ENCODE results near the gene CYP26B1.

CYP26B1 gene

GRCh38 chr2:72147303-72147971, at the start of gene CYP26B1:
Gene CYP26B1, minus strand, starts transcription at chr2:72147862. Its CDS starts 28 bp downstream, at chr2:72147834.
- DNase-seq (ENCODE audit: low read depth in 2 of 2): no peak

DNA sequence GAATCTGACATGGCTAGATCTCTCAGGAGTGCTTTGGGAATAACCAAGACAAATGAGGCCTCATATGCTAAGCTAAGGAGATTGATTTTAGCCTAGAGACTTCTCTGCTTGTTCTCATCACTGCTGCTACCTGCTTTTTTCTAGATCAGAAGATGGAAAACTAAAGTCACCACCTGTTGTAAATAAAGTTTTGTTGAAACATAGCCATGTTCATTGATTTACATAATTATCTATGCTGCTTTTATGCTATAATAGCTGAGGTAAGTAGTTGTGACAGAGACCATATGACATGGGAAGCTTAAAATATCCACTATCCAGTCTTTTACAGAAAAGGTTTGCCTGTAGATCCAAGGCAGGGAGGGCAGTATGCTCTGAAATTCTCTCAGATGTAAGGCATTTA, 46.1 kb upstream of the CYP26B1 start:
- DNase-seq (ENCODE audit: low read depth in 2 of 2): no peak

- DNase-seq (ENCODE audit: low read depth in 2 of 2): no peak
Measured at GRCh38 chr2:72191441-72191840, 43.8 kb upstream of the CYP26B1 start.

- no peak for DNase-seq (ENCODE audit: low read depth in 2 of 2)
Measured at GRCh38 chr2:72185206-72185605, 37.5 kb upstream of the CYP26B1 start.

DNA sequence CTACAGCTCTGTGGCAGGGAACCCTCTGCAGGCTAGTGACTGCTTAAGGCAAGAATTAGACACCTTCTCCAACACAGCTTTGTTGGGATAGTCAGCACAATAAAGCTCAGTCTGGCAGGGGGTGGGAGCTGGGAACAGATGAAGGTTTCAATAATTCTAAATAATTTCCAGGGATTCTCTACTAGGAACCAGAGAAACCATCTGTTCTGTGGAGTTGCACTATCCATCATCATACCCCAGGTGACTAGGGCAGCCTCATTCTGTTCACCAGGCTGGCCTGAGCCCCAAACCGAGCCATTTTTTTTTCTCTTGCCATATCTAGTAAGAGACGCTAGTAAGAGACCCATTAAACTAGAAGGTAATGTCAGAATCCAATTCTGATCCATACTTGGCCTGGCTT, 35.8 kb upstream of the CYP26B1 start:
- DNase-seq (ENCODE audit: low read depth in 2 of 2): no peak

DNA sequence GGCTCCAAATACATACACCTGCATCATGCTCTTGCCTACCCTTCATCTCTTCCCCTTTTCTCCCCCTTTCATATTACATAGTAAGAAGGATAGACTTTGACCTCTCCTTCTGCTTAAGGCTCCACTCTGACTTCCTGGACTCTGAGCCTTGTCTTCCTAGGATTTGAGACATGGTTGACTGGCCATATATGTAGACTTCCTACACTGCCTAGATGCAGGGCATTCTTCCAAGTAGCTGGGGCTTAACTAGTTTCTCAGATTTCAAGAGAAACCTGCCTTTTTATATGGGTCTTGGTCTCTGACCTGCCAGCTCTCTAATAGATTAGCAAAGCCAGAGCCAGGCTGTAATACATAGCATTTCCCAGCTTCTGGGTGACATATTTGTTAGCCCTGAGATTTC, 35.4 kb upstream of the CYP26B1 start:
- DNase-seq (ENCODE audit: low read depth in 2 of 2): no peak

GRCh38 chr2:72182547-72182946, 34.9 kb upstream of the CYP26B1 start:
- no peak for DNase-seq (ENCODE audit: low read depth in 2 of 2)

GRCh38 chr2:72181616-72182015, 34.0 kb upstream of the CYP26B1 start:
- DNase-seq (ENCODE audit: low read depth in 2 of 2): no peak

DNA sequence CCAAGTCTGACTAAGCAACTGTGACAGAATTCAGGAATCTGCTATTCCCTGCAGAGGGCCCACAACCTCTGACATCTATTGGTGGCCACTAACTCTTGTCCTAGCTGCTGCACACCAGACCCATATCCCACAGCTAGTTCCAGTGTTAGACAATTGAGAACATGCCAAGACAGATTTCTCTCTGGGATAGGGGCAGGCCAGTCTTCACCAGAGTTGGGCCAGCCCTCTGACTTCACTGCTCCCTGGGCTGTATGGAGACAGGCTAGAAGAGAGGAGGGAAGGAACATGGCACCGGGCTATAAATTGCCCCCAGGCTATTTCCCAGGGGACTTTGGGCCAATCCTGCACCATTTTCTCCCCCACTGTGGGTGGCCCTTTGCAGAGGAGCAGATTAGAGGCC, 32.7 kb upstream of the CYP26B1 start:
- no peak for DNase-seq (ENCODE audit: low read depth in 2 of 2)

DNA sequence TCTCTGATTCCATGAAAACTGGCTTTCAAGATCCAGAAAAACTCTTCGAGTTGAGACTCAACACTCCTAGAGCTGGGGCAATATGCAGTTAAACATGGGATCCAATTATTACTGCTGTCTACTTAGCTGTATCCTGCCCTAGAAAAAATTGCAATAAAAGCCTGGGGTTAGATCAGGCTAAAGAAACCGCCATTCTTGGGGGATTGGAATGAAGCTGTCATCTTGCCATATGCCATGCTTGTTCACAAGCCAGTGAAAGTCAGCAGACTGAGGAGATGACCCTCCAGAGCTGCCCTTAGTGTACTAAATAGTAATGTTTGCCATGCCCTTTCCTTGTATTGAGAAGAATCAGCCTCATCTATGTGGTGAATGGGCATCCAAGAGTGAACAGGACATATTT, 30.9 kb upstream of the CYP26B1 start:
- no peak for DNase-seq (ENCODE audit: low read depth in 2 of 2)

DNA sequence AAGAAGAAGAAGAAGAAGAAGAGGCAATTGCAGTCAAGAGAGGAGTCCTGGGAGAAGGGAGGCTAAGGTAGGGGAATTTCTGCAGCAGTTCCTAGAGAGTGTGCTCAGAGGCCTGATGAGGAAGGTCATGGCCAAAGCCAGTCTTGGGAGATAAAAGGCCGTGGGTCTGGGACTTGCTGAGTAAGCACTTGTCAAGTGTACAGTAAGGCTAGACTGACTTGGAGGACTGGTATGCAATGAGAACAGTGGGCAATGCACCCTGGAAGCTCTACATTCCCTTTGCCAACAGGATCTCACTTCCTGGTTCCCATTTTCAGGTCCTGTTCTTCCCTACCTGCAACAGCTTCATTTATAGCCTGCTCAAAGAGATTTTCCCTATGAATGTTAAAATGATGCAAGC, 28.6 kb upstream of the CYP26B1 start:
- no peak for DNase-seq (ENCODE audit: low read depth in 2 of 2)

DNA sequence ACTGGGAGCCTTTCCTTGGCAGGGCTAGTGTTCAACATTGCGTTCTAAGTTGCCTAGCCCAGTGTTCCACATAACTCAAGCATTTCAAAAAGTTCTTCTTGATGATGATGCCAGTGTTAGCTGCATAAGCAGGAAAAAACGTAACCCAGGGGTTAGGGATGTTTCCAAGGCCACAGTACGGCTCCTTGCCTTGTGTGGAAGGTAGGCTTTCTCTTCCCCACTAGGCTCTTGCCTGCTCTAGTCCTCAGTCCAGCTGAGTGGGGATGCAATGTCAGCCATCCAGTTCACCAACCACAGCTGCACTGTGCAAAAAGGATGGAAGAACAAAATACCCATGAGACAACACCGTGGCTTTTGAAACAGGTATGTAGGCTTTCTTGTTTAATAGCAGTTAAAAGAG, 28.0 kb upstream of the CYP26B1 start:
- no peak for DNase-seq (ENCODE audit: low read depth in 2 of 2)

- no peak for DNase-seq (ENCODE audit: low read depth in 2 of 2)
Measured at GRCh38 chr2:72173640-72174321, 26.1 kb upstream of the CYP26B1 start.

DNA sequence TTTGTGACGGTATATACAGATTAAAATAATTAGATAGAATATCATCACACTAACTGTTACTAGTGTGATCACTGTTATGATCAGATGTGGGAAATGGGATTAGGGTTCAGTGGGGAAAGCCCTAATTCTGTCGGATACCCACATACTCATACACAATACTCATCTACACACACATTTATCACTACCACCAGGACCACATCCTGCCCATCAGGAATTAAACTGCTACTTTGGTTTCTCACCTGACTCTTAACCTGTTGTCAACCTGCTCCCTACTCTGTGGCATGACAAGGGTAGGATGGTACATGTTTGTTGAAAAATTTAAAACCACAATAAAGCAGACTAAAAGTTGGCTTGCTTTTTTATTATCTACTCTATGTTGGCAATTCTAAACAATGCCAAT, 24.8 kb upstream of the CYP26B1 start:
- DNase-seq (ENCODE audit: low read depth in 2 of 2): no peak

DNA sequence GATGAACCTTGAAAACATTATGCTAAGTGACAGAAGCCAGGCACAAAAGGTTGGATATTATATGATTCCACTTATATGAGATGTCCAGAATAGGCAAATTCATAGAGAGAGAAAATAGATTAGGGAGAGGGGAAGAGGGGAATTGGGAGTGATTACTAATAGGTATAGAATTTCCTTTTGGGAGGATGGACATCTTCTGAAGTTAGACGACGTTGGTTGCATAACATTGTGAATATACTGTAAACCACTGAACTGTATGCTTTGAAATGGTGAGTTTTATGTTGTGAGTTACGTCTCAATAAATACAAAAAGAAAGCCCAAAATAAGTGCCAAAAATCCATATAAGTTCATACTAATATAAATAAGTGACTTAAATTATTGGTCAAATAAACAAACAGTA, 18.6 kb upstream of the CYP26B1 start:
- no peak for DNase-seq (ENCODE audit: low read depth in 2 of 2)

- no peak for DNase-seq (ENCODE audit: low read depth in 2 of 2)
Measured at GRCh38 chr2:72165792-72166191, 18.1 kb upstream of the CYP26B1 start.

DNA sequence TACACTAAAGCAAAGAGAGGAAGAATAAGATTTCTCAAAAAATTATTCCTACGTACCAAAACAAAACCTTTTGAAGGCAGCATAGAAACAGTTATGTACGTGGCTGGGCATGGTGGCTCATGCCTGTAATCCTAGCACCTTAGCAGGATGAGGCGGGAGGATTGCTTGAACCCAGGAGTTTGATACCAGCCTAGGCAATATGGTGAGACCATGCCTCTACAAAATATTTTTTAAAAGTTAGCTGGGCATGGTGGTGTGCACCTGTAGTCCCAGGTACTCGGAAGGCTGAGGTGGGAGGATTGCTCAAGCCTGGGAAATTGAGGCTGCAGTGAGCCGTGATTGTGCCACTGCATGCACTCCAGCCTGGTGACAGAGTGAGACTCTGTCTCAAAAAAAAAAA, 14.9 kb upstream of the CYP26B1 start:
- DNase-seq (ENCODE audit: low read depth in 2 of 2): no peak

DNA sequence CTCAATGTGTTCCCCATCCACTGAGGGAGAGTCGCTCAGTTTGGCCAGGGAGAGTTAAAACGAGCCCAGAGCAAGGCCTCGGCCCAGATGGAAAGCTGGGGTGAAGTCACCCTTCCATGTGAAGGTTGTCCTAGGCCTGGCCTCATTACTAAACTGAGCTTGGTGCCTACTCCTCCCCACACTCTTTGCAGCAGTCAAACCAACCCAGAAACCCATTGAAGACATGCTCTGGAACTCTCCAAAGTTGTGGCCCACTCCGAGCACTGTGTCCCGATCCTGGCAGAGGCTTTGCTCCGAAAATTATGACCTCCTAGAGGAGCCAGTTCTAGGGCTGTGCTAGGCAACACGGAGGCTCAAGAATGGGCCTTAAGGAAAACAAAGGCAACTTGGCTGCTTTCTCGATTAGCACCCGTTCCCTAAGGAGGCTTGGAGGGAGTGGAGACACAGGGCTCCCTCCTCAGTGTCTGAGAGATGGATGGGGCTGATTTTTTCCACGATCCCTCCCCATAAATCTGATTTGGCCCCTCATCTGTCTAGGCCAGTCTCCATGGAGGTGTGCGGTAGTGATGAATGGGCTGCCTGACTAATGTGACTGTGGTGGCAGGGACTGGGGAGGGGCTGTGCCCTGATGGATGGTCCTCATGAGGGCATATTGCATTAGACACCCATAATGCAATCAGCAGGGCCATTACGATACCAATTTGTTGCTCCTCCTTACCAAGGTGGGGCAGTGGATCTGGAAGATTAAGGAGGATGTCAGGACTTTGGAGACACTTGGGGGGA, 11.7 kb upstream of the CYP26B1 start:
- no peak for DNase-seq (ENCODE audit: low read depth in 2 of 2)

DNA sequence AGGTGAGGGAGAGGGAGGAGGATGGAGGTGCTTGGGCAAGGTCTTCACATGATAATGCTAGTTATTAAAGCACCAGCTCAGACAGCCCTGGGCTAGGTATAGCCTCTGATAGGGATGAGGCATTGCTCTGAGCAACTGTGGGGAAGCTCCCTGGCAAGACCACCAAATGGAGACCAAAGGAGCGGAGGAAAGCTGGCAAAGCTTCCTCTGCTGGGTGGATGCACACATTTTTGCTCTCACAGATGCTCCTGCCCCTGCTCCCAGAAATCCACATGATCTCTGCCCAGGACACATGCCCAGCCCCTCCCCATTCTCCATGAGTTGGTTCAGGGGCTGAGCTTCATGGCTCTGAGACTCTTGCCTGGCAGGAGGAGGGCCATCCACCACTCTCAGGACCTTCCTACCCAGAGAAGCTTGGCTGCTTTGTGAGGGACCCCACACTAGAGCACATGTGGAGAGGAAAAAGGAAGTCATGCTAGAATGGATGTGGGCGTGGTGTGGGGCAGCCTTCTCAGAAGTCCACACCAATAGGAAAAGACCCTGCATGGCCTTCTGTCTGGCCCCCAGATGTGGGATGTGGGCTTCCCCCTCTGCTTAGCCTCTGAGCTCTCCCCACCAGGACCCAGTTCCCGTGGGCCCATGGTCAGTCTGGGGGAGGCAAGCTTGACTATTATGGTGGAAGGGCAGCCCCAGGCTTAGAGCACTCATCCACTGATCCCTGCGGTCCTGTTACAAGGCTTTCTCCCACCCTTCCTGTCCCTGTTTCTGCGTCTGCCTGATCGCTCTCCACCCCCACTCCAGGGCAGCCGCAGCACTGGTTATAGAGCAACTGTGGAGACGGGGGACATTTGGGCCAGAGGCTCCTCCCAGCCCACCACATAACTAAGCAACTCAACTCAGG, 10.5 kb upstream of the CYP26B1 start:
- DNase-seq (ENCODE audit: low read depth in 2 of 2): no peak

DNA sequence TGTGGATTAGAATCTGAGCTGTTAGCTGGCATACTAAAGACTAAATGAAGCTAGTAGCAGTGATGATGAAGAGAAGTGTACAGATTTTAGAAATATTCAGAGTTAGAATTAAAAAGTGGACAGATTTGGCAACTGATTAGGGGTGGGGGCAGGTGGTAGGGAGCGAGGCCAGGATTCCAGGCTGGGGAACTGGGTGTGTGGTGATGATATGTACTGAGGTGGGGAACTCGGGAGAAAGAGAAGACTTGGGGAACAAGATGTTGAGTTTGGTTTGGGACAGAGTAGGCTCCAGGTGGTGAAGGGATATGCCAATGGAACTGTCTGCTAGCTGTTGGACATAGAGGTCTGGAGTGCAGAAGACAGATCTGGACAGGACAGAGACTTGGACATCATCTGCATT, 9.2 kb upstream of the CYP26B1 start:
- no peak for DNase-seq (ENCODE audit: low read depth in 2 of 2)

DNA sequence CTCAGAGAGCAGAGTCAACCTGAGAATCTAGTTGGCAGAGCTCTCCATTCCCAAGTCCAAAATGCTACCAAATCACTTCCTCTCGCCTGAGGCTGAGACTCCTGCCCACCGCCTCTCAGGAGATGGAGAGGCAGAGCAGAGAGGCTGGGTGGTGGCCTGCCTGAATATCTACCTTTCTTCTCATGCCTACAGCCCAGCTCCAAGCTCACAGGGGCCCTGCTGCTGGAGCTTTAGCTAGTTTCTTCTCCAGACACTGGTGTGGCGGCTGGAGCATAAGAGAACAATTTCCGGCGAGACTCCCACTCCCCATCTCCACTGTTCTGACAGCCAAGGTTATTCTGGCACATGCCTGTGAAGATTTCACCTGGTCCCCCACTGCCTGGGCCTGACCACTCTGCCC, 8.1 kb upstream of the CYP26B1 start:
- DNase-seq (ENCODE audit: low read depth in 2 of 2): no peak

GRCh38 chr2:72155151-72155550, 7.5 kb upstream of the CYP26B1 start:
- no peak for DNase-seq (ENCODE audit: low read depth in 2 of 2)

Data from stimulated activated CD8-positive, alpha-beta memory T cell treated with anti-CD3 and anti-CD28 coated beads, Interleukin-2, amount 100 ng/mL, for 1 hour (primary cell).